ENCODE data around the gene THOP1.

DNA sequence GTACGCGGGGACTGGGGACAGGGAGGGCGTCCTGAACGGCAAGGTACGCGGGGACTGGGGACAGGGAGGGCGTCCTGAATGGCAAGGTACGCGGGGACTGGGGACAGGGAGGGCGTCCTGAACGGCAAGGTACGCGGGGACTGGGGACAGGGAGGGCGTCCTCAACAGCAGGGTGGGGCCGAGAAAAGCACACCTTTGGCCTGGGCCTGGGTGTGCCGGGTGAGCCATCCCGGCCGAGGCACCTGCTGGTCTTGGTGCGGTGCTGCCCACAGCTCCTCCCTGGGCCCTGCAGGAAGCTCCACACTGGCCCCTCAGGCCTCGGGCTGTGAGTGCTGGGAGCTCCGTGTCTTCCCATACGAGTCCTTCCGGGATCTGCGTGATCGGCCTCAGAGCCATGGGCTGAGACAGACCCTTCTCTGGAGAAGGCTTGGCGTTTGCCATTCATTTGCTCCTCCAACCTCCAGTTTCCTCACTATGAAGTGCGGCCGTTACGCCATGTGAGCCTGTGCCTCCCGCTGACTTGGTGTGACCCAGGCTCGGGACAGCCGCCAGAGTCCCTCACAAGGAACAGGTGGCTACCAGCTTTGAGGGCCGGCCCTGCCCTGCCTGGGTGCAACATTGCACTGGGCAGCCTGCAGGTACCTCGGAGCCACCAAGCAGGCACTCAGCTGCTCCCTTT lies 26.6 kb downstream of the THOP1 start:
- TF ChIP-seq, protein P1, sequence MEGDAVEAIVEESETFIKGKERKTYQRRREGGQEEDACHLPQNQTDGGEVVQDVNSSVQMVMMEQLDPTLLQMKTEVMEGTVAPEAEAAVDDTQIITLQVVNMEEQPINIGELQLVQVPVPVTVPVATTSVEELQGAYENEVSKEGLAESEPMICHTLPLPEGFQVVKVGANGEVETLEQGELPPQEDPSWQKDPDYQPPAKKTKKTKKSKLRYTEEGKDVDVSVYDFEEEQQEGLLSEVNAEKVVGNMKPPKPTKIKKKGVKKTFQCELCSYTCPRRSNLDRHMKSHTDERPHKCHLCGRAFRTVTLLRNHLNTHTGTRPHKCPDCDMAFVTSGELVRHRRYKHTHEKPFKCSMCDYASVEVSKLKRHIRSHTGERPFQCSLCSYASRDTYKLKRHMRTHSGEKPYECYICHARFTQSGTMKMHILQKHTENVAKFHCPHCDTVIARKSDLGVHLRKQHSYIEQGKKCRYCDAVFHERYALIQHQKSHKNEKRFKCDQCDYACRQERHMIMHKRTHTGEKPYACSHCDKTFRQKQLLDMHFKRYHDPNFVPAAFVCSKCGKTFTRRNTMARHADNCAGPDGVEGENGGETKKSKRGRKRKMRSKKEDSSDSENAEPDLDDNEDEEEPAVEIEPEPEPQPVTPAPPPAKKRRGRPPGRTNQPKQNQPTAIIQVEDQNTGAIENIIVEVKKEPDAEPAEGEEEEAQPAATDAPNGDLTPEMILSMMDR (conservative IDR thresholded peaks at IDR 0.05), result no peak
- TF ChIP-seq EZH2 (IDR thresholded peaks at IDR 0.05; ENCODE audit: low read depth), result no peak

Measured in PC-9 (cell line).